ENCODE results near the gene PPP2R5D. TPM values are rescaled to one million over a fixed set of nuclear protein-coding genes. Genes with fewer than 3 reads are reported as not detected.

PPP2R5D gene
- total RNA-seq, 1 experiment from 2014 or later: 52.7 TPM

DNA sequence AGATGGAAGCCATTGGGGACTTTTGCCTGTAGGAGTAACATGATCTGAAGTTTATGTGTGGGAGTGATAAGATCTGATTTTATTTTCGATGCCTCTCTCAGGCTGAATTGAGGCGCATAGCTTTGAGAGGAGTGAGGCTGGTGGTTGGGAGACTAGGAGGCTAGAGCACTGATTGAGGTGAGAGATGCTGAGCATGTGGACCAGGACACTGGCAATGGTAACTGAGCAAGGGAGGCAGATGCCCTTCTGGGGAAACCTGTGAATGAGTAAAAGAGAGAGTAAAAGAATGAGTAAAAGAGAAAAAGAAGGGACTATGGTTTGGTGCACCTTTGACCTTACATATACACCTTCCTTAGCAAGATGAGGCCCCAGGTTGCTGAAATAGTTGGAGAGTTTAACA, 40.1 kb downstream of the PPP2R5D start (continued):
- no peak for TF ChIP-seq ATF3 (CRISPR knock-in tag; conservative IDR thresholded peaks at IDR 0.05)

GRCh38 chr6:43026365-43026764, 42.0 kb downstream of the PPP2R5D start:
- H3K4me3 Mint-ChIP-seq: no peak overlapping the region
- TF ChIP-seq PRRX2 (CRISPR knock-in tag; IDR thresholded peaks at IDR 0.05): no peak
- no peak for TF ChIP-seq TEAD1 (CRISPR knock-in tag; IDR thresholded peaks at IDR 0.05)
- TF ChIP-seq, protein P1, sequence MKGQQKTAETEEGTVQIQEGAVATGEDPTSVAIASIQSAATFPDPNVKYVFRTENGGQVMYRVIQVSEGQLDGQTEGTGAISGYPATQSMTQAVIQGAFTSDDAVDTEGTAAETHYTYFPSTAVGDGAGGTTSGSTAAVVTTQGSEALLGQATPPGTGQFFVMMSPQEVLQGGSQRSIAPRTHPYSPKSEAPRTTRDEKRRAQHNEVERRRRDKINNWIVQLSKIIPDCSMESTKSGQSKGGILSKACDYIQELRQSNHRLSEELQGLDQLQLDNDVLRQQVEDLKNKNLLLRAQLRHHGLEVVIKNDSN (CRISPR knock-in tag; IDR thresholded peaks at IDR 0.05): no peak
- TF ChIP-seq SMAD4 (CRISPR knock-in tag; IDR thresholded peaks at IDR 0.05): no peak
- TF ChIP-seq, protein P2, sequence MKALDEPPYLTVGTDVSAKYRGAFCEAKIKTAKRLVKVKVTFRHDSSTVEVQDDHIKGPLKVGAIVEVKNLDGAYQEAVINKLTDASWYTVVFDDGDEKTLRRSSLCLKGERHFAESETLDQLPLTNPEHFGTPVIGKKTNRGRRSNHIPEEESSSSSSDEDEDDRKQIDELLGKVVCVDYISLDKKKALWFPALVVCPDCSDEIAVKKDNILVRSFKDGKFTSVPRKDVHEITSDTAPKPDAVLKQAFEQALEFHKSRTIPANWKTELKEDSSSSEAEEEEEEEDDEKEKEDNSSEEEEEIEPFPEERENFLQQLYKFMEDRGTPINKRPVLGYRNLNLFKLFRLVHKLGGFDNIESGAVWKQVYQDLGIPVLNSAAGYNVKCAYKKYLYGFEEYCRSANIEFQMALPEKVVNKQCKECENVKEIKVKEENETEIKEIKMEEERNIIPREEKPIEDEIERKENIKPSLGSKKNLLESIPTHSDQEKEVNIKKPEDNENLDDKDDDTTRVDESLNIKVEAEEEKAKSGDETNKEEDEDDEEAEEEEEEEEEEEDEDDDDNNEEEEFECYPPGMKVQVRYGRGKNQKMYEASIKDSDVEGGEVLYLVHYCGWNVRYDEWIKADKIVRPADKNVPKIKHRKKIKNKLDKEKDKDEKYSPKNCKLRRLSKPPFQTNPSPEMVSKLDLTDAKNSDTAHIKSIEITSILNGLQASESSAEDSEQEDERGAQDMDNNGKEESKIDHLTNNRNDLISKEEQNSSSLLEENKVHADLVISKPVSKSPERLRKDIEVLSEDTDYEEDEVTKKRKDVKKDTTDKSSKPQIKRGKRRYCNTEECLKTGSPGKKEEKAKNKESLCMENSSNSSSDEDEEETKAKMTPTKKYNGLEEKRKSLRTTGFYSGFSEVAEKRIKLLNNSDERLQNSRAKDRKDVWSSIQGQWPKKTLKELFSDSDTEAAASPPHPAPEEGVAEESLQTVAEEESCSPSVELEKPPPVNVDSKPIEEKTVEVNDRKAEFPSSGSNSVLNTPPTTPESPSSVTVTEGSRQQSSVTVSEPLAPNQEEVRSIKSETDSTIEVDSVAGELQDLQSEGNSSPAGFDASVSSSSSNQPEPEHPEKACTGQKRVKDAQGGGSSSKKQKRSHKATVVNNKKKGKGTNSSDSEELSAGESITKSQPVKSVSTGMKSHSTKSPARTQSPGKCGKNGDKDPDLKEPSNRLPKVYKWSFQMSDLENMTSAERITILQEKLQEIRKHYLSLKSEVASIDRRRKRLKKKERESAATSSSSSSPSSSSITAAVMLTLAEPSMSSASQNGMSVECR (CRISPR knock-in tag; IDR thresholded peaks at IDR 0.05; ENCODE audit: borderline replicate concordance): no peak
- no peak for TF ChIP-seq ZNF416 (CRISPR knock-in tag; IDR thresholded peaks at IDR 0.05)
- TF ChIP-seq, protein P3, sequence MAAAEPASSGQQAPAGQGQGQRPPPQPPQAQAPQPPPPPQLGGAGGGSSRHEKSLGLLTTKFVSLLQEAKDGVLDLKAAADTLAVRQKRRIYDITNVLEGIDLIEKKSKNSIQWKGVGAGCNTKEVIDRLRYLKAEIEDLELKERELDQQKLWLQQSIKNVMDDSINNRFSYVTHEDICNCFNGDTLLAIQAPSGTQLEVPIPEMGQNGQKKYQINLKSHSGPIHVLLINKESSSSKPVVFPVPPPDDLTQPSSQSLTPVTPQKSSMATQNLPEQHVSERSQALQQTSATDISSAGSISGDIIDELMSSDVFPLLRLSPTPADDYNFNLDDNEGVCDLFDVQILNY (CRISPR knock-in tag; IDR thresholded peaks at IDR 0.05): no peak
- TF ChIP-seq PRDM15 (CRISPR knock-in tag; IDR thresholded peaks at IDR 0.05): no peak
- no peak for TF ChIP-seq CREM (CRISPR knock-in tag; IDR thresholded peaks at IDR 0.05)
- TF ChIP-seq SMAD3 (CRISPR knock-in tag; IDR thresholded peaks at IDR 0.05; ENCODE audit: borderline replicate concordance): no peak
- no peak for TF ChIP-seq ZBTB21 (CRISPR knock-in tag; IDR thresholded peaks at IDR 0.05; ENCODE audit: borderline replicate concordance)
- TF ChIP-seq ZNF121 (CRISPR knock-in tag; IDR thresholded peaks at IDR 0.05): no peak
- TF ChIP-seq NFYB (CRISPR knock-in tag; conservative IDR thresholded peaks at IDR 0.05; ENCODE audit: low read depth): no peak
- TF ChIP-seq SP1 (CRISPR knock-in tag; conservative IDR thresholded peaks at IDR 0.05): no peak
- no peak for TF ChIP-seq ZNF263 (CRISPR knock-in tag; IDR thresholded peaks at IDR 0.05; ENCODE audit: low read depth)
- TF ChIP-seq, protein P4, sequence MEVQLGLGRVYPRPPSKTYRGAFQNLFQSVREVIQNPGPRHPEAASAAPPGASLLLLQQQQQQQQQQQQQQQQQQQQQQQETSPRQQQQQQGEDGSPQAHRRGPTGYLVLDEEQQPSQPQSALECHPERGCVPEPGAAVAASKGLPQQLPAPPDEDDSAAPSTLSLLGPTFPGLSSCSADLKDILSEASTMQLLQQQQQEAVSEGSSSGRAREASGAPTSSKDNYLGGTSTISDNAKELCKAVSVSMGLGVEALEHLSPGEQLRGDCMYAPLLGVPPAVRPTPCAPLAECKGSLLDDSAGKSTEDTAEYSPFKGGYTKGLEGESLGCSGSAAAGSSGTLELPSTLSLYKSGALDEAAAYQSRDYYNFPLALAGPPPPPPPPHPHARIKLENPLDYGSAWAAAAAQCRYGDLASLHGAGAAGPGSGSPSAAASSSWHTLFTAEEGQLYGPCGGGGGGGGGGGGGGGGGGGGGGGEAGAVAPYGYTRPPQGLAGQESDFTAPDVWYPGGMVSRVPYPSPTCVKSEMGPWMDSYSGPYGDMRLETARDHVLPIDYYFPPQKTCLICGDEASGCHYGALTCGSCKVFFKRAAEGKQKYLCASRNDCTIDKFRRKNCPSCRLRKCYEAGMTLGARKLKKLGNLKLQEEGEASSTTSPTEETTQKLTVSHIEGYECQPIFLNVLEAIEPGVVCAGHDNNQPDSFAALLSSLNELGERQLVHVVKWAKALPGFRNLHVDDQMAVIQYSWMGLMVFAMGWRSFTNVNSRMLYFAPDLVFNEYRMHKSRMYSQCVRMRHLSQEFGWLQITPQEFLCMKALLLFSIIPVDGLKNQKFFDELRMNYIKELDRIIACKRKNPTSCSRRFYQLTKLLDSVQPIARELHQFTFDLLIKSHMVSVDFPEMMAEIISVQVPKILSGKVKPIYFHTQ (CRISPR knock-in tag; IDR thresholded peaks at IDR 0.05): no peak
- ATAC-seq (no peak), DNase-seq (ENCODE audit: low spot score) (no peak)
- no peak overlapping the region for H3K27ac Mint-ChIP-seq
- H3K9me3 Mint-ChIP-seq: no peaks in the 10 kb centered on the region
- POLR2A ChIA-PET: interaction anchor here (0.6 kb wide), 1 partner anchor 1065 kb away, joined by 3 read pairs; no protein-coding TSS in a partner anchor
- no peaks in the 10 kb centered on the region for H3K4me1 Mint-ChIP-seq
- peaks cover 64% of the 10 kb centered on the region for H3K36me3 Mint-ChIP-seq
- H3K27me3 Mint-ChIP-seq (ENCODE audit: low read depth): no peaks in the 10 kb centered on the region
- CTCF ChIA-PET: no interaction called here

All from WTC11 (cell line).